Measurements from ENCODE around the gene CCND2.

GRCh38 chr12:4245446-4245845 lies 28.1 kb upstream of the CCND2 start:
- TF ChIP-seq KLF10 (tag by site-specific recombination; IDR thresholded peaks at IDR 0.05) (no peak), ATF2 (tag by site-specific recombination; IDR thresholded peaks at IDR 0.05; ENCODE audit: low read depth) (no peak), ZNF558 (tag by site-specific recombination; IDR thresholded peaks at IDR 0.05) (no peak), ZBTB8A (tag by site-specific recombination; IDR thresholded peaks at IDR 0.05) (no peak), CTCF (tag by site-specific recombination; IDR thresholded peaks at IDR 0.05) (no peak), KLF1 (tag by site-specific recombination; IDR thresholded peaks at IDR 0.05) (no peak), ZNF585B (tag by site-specific recombination; IDR thresholded peaks at IDR 0.05) (no peak), ZNF768 (tag by site-specific recombination; IDR thresholded peaks at IDR 0.05) (no peak), FEZF1 (tag by site-specific recombination; IDR thresholded peaks at IDR 0.05) (no peak)
- TF ChIP-seq, protein P1, sequence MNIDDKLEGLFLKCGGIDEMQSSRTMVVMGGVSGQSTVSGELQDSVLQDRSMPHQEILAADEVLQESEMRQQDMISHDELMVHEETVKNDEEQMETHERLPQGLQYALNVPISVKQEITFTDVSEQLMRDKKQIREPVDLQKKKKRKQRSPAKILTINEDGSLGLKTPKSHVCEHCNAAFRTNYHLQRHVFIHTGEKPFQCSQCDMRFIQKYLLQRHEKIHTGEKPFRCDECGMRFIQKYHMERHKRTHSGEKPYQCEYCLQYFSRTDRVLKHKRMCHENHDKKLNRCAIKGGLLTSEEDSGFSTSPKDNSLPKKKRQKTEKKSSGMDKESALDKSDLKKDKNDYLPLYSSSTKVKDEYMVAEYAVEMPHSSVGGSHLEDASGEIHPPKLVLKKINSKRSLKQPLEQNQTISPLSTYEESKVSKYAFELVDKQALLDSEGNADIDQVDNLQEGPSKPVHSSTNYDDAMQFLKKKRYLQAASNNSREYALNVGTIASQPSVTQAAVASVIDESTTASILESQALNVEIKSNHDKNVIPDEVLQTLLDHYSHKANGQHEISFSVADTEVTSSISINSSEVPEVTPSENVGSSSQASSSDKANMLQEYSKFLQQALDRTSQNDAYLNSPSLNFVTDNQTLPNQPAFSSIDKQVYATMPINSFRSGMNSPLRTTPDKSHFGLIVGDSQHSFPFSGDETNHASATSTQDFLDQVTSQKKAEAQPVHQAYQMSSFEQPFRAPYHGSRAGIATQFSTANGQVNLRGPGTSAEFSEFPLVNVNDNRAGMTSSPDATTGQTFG (tag by site-specific recombination; IDR thresholded peaks at IDR 0.05; ENCODE audit: borderline replicate concordance): no peak
- TF ChIP-seq, protein P2, sequence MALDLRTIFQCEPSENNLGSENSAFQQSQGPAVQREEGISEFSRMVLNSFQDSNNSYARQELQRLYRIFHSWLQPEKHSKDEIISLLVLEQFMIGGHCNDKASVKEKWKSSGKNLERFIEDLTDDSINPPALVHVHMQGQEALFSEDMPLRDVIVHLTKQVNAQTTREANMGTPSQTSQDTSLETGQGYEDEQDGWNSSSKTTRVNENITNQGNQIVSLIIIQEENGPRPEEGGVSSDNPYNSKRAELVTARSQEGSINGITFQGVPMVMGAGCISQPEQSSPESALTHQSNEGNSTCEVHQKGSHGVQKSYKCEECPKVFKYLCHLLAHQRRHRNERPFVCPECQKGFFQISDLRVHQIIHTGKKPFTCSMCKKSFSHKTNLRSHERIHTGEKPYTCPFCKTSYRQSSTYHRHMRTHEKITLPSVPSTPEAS (tag by site-specific recombination; IDR thresholded peaks at IDR 0.05): no peak

Data from HEK293 (cell line).